ENCODE results near the gene SPAG9.

DNA sequence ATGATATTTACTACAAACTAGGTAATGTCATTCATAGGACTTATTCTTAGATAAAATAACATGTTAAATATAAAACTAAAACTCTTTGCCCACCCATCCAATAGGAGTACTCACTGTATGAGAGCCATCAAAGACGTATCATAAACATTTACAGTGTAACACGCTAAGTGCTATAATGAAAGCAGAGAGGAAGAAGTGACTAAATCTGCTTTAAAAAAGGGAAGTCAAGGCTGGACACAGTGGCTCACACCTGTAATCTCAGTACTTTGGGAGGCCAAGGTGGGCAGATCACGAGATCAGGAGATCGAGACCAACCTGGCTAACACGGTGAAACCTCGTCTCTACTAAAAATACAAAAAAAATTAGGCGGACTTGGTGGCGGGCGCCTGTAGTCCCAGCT, 32.4 kb downstream of the SPAG9 start:
- TF ChIP-seq, protein P1, sequence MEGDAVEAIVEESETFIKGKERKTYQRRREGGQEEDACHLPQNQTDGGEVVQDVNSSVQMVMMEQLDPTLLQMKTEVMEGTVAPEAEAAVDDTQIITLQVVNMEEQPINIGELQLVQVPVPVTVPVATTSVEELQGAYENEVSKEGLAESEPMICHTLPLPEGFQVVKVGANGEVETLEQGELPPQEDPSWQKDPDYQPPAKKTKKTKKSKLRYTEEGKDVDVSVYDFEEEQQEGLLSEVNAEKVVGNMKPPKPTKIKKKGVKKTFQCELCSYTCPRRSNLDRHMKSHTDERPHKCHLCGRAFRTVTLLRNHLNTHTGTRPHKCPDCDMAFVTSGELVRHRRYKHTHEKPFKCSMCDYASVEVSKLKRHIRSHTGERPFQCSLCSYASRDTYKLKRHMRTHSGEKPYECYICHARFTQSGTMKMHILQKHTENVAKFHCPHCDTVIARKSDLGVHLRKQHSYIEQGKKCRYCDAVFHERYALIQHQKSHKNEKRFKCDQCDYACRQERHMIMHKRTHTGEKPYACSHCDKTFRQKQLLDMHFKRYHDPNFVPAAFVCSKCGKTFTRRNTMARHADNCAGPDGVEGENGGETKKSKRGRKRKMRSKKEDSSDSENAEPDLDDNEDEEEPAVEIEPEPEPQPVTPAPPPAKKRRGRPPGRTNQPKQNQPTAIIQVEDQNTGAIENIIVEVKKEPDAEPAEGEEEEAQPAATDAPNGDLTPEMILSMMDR (IDR thresholded peaks at IDR 0.05; ENCODE audit: low read depth, low read length, poor library complexity, severe bottlenecking), result no peak
- no peak for TF ChIP-seq EZH2phosphoT487 (IDR thresholded peaks at IDR 0.05; ENCODE audit: borderline replicate concordance, low read length)
